Mammary epithelial cell (primary cell): ENCODE data around the gene DNAJC7.

Experiments
- CTCF ChIP-seq, 2 donors: IDR thresholded peaks in 1 of 2; conservative IDR thresholded peaks in 1 of 2; 2 replicates each; pipeline ENCODE4 v1.5.1; 2011 to 2012; ENCODE audit warnings: inconsistent platforms in 2 of 2, low read length in 2 of 2, mild to moderate bottlenecking in 2 of 2, control low read depth in 1 of 2, low read depth in 1 of 2; ENCODE audit not compliant: insufficient read depth in 1 of 2; ENCODE audit errors: extremely low read depth in 1 of 2
- EZH2 ChIP-seq: IDR thresholded peaks from 2 replicates; pipeline ENCODE4 v1.6.1; 2012; ENCODE audit warnings: low read length, inconsistent platforms, borderline replicate concordance

- TF ChIP-seq CTCF (conservative IDR thresholded peaks at IDR 0.05 in 1 of 2, IDR thresholded peaks at IDR 0.05 in 1 of 2; ENCODE audit: extremely low read depth in 1 of 2, insufficient read depth in 1 of 2, low read depth in 1 of 2, low read length in 2 of 2) (no peak), EZH2 (no peak)
Measured at GRCh38 chr17:42061646-42062487, 44.6 kb upstream of the DNAJC7 start.
